ENCODE measurements around the gene TTLL12. TPM values are rescaled to one million over a fixed set of nuclear protein-coding genes. Genes with fewer than 3 reads are reported as not detected.

TTLL12 gene
- total and polyA plus RNA-seq, 2 experiments from 2014 or later = 45.9 to 62.7 TPM

GRCh38 chr22:43220625-43221380, 33.9 kb upstream of the TTLL12 start:
- H3K4me3 ChIP-seq = no peak overlapping the region
- no peaks in the 10 kb centered on the region for H3K36me3 ChIP-seq
- TF ChIP-seq CTCF (IDR thresholded peaks at IDR 0.05; ENCODE audit: low read depth, low read length) = no peak
- no peak for DNase-seq (ENCODE audit: low read depth in 1 of 2, low spot score in 1 of 2)
- H3K27me3 ChIP-seq = no peaks in the 10 kb centered on the region
- H3K4me1 ChIP-seq (ENCODE audit: low read depth) = no peaks in the 10 kb centered on the region
- no peaks in the 10 kb centered on the region for H3K9me3 ChIP-seq (ENCODE audit: low read depth)
- H3K27ac ChIP-seq = no peak overlapping the region

- Histone ChIP-seq H3K4me3 (no peak overlapping the region), H3K4me1 (ENCODE audit: low read depth) (peaks cover 7% of the 10 kb centered on the region), H3K27ac (no peak overlapping the region), H3K9me3 (ENCODE audit: low read depth) (no peaks in the 10 kb centered on the region), H3K27me3 (no peaks in the 10 kb centered on the region), H3K36me3 (no peaks in the 10 kb centered on the region)
- TF ChIP-seq CTCF (IDR thresholded peaks at IDR 0.05; ENCODE audit: low read depth, low read length) = no peak
- no peak for DNase-seq (ENCODE audit: low read depth in 1 of 2, low spot score in 1 of 2)
Observed at GRCh38 chr22:43218786-43219185, 31.9 kb upstream of the TTLL12 start.

- no peaks in the 10 kb centered on the region for H3K9me3 ChIP-seq (ENCODE audit: low read depth)
- no peak for DNase-seq (ENCODE audit: low read depth in 1 of 2, low spot score in 1 of 2)
- no peak for TF ChIP-seq CTCF (IDR thresholded peaks at IDR 0.05; ENCODE audit: low read depth, low read length)
- H3K4me3 ChIP-seq = no peak overlapping the region
- no peaks in the 10 kb centered on the region for H3K36me3 ChIP-seq
- H3K27me3 ChIP-seq = no peaks in the 10 kb centered on the region
- no peak overlapping the region for H3K27ac ChIP-seq
- peaks cover 20% of the 10 kb centered on the region for H3K4me1 ChIP-seq (ENCODE audit: low read depth)
Observed at GRCh38 chr22:43217285-43218030, 30.5 kb upstream of the TTLL12 start.

- H3K27me3 ChIP-seq = no peaks in the 10 kb centered on the region
- H3K4me1 ChIP-seq (ENCODE audit: low read depth) = peaks cover 24% of the 10 kb centered on the region
- DNase-seq (ENCODE audit: low read depth in 1 of 2, low spot score in 1 of 2) = no peak
- H3K27ac ChIP-seq = no peak overlapping the region
- TF ChIP-seq CTCF (IDR thresholded peaks at IDR 0.05; ENCODE audit: low read depth, low read length) = no peak
- no peaks in the 10 kb centered on the region for H3K36me3 ChIP-seq
- H3K4me3 ChIP-seq = no peak overlapping the region
- H3K9me3 ChIP-seq (ENCODE audit: low read depth) = no peaks in the 10 kb centered on the region
Observed at GRCh38 chr22:43216738-43217137, 29.8 kb upstream of the TTLL12 start.

- no peak overlapping the region for H3K4me3 ChIP-seq
- TF ChIP-seq CTCF (IDR thresholded peaks at IDR 0.05; ENCODE audit: low read depth, low read length) = no peak
- H3K27me3 ChIP-seq = no peaks in the 10 kb centered on the region
- H3K36me3 ChIP-seq = no peaks in the 10 kb centered on the region
- peaks cover 24% of the 10 kb centered on the region for H3K4me1 ChIP-seq (ENCODE audit: low read depth)
- DNase-seq (ENCODE audit: low read depth in 1 of 2, low spot score in 1 of 2) = no peak
- H3K9me3 ChIP-seq (ENCODE audit: low read depth) = no peaks in the 10 kb centered on the region
- H3K27ac ChIP-seq = peak overlapping the region; percentile 94
Observed at GRCh38 chr22:43213962-43214361, 27.0 kb upstream of the TTLL12 start.
